ENCODE data around the gene PSMA7.

GRCh38 chr20:62133864-62134263 is 9.3 kb downstream of the PSMA7 start:
- TF ChIP-seq CTCF (IDR thresholded peaks at IDR 0.05) (no peak), ZFX (IDR thresholded peaks at IDR 0.05; ENCODE audit: borderline replicate concordance) (no peak)
